AG10803 (cell line): ENCODE results near the gene TMEM245.
"Not testable (repeated sequence)": the region's sequence is repeated elsewhere in the genome, so short reads cannot be mapped to it uniquely, and the experiment has no call there.

Source experiments
- DNase-seq: peaks from one replicate; pipeline ENCODE4 v3.0.0; 2010; ENCODE audit warnings: low read depth
- H3K4me3 ChIP-seq: 2 replicates; pipeline ENCODE4 v1.5.1; 2011; ENCODE audit warnings: mild to moderate bottlenecking, low read length, control low read depth
- TF ChIP-seq, protein P1 (sequence below): conservative IDR thresholded peaks from 2 replicates; pipeline ENCODE4 v1.5.1; 2011; ENCODE audit warnings: mild to moderate bottlenecking, low read length, control low read depth, inconsistent platforms

TMEM245 gene

DNA sequence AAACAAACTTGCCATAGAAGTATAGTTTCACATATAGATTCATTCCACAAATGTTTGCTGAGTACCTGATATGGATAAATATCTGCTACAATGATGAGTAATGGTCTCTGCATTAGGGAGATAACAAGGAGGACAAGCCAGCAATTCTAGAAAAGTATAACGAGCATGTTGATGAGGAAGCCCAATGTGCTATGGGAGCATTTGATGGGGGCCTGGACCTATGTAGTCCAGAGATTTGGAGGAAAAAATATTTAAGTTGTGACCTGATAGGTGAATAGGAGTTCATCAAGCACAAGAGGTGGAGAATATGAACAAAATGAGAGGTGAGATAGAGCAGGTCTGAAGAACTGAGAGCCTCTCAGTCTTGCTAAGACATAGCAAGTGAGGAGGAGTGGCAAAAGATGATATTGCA, 14.4 kb upstream of the TMEM245 start:
- TF ChIP-seq, protein P1, sequence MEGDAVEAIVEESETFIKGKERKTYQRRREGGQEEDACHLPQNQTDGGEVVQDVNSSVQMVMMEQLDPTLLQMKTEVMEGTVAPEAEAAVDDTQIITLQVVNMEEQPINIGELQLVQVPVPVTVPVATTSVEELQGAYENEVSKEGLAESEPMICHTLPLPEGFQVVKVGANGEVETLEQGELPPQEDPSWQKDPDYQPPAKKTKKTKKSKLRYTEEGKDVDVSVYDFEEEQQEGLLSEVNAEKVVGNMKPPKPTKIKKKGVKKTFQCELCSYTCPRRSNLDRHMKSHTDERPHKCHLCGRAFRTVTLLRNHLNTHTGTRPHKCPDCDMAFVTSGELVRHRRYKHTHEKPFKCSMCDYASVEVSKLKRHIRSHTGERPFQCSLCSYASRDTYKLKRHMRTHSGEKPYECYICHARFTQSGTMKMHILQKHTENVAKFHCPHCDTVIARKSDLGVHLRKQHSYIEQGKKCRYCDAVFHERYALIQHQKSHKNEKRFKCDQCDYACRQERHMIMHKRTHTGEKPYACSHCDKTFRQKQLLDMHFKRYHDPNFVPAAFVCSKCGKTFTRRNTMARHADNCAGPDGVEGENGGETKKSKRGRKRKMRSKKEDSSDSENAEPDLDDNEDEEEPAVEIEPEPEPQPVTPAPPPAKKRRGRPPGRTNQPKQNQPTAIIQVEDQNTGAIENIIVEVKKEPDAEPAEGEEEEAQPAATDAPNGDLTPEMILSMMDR: no peak
- no peak for DNase-seq
- no peak overlapping the region for H3K4me3 ChIP-seq

GRCh38 chr9:109133533-109133932, 13.8 kb upstream of the TMEM245 start:
- H3K4me3 ChIP-seq: no peak overlapping the region
- TF ChIP-seq, protein P1: no peak
- DNase-seq: no peak

GRCh38 chr9:109132567-109133021, 12.8 kb upstream of the TMEM245 start:
- TF ChIP-seq, protein P1: no peak
- H3K4me3 ChIP-seq: no peak overlapping the region
- no peak for DNase-seq

DNA sequence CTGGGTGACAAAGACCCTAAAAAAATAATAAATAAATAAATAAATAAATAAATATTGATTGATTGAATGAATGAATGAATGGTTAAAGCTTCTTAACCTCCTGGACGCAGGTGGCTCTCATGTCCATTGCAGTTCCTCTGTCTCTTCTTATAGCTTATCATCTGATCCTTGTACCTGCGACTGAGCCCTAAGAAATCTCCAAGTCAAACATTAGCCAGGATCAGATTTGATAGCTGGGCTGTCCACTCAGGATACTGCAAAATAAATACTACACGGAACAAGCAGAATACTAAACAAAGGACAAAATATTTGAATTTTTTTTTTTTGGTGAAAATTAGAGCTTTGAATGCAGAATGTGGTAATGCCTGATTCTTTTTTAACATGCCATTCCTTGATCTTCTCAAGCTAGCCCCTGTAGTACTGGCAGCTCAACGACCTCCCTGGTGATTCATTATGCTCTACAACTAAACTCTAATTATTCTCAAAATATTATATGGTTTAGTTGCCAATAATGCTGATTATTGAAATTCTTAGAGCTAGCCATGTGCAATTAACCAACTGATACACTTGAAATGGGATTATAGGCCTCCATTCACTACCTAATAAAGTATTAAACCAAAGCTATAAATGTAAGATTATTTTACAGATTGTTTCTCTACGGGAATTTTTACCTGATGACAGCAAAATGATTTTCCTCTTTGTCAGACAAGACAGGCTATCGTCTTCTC, 9.9 kb upstream of the TMEM245 start:
- H3K4me3 ChIP-seq: no peak overlapping the region
- no peak for DNase-seq
- TF ChIP-seq, protein P1: no peak

GRCh38 chr9:109126671-109127070, 6.9 kb upstream of the TMEM245 start:
- DNase-seq, H3K4me3 ChIP-seq: not testable (repeated sequence)

DNA sequence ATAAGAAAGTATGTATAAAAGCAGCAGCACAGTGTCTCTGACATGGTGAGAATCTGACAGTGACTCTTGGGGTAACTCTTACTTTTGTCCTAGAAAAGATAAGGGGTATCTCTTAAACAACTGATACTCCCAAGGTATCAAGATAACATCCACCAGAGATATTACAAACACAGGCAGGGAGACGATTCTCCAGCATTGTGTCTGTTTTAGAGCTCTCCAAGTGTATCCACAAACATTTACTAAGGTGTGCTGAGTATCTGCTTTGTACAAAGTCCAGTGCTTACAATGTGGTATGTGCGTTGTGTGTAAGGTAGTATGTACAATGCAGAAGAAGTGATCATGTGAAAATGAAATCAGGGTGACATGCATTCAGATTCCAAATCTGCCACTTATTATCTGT, 4.4 kb upstream of the TMEM245 start:
- no peak for DNase-seq
- TF ChIP-seq, protein P1: no peak
- no peak overlapping the region for H3K4me3 ChIP-seq

GRCh38 chr9:109122726-109123621, 3.2 kb upstream of the TMEM245 start:
- TF ChIP-seq, protein P1: no peak
- no peak overlapping the region for H3K4me3 ChIP-seq
- DNase-seq: no peak
